ENCODE data around the gene DUXB.

DUXB gene, protein sequence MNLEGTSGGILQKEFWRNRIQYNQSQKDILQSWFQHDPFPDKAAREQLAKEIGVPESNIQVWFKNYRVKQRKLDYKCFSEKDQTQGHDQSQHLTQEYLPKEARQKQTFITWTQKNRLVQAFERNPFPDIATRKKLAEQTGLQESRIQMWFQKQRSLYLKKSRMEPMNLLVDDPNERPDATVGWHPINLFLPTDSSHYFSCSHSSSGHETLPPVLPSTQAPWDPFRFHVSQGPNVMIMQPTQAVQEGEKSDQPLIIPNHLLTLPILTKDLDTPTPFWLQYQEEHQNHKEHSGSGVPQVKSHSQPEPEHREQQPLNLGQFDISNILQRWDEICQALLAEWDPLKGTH

DNA sequence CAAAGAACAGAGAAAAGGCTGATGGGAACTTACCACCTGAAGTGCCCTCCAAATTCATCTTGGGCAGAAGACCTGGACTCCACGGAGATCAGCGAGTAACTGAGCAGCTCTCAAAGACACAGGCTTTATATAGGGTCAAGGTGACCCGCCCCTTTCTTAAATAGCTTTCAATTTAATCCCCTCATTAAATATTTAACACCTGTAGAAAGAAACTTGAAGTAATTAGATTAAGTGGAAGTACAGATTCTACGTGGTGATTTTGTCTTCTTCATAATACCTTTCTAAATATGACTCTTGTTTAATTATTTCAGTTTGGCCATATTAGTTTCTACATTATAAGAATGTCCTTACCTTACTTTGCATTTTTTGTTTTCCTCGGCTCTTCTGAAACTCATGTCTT is at the start of gene DUXB:
DUXB (minus strand) TSS at position 101 of the 400 bp plus-strand sequence; CDS start at position 58, 43 bp downstream.
- DNase-seq (ENCODE audit: insufficient read length, low spot score) (no peak), FAIRE-seq (no peak)

DNA sequence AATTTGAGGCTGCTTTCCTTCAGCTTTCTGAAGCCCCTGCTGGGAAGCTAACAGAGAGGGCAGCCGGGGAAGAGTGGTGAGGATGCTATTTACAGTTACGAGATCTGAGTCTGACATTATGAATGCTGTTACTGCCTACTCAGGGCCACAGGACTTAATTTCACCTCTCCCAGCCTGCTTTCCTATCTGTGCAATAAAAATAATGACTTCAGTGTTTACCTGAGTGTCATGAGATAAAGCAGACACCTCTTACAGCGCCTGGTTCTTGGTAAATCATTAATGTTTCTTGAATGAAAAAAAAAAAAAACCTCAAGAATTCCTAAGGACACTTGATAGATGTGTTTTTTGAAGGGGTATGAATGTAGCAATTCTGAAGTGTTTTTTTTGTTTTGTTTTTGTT is 49.3 kb upstream of the DUXB start:
- no peak for FAIRE-seq
- DNase-seq (ENCODE audit: insufficient read length, low spot score) = no peak

DNA sequence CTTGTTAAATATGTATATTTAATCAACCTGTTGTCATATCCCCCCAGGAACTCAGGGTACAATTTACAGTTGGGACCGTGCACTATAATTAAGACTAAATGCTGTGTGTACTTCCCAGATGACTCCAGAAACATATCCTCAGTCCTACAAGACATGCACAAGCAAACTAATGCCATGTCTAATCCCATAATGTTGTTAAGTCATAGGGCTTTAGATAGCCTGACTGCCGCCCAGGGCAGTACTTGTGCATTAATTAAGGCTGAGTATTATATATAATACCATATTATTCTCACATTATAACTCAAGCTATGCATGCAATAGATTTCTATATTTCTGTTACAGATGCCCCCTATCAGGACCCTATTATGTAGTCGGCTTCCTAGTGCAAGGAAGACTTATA is 45.1 kb upstream of the DUXB start:
- DNase-seq (ENCODE audit: insufficient read length, low spot score) (no peak), FAIRE-seq (no peak)

DNA sequence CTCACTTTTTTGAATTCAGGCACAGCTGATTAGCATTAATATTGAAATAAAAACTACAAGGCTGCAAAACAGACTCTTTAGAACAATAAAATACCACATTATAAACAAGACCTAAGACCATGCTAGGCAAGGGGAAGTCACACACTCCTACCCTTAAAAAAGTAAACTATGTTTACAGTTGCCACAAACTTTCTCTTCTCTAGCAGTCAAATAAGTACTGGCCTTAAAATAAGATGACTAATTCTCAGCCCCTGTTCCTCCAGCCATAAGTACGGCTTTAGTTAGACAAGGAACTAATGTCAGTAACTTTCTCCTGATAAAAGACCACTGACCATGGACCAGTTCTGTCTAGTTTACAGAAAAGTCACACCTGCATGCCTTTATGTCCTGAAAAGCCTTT is 44.6 kb upstream of the DUXB start:
- DNase-seq (ENCODE audit: insufficient read length, low spot score) (no peak), FAIRE-seq (no peak)

DNA sequence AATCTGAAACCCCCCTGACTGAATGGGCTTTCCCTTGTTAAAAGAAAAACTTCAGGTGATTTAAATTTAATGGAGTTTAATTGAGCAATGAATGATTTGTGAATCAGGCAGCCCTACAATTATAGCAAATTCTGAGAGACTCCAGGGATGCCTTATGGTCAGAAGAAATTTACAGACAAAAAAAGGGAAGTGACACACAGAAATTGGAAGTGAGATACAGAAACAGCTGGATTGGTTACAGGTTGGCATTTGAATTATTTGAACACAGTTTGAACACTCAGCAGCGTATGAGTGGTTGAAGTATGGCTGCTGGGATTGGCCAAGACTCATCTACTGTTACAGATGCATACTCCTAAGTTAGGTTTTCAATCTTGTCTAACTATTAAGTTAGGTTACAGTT is 44.0 kb upstream of the DUXB start:
- DNase-seq (ENCODE audit: insufficient read length, low spot score) (no peak), FAIRE-seq (no peak)

DNA sequence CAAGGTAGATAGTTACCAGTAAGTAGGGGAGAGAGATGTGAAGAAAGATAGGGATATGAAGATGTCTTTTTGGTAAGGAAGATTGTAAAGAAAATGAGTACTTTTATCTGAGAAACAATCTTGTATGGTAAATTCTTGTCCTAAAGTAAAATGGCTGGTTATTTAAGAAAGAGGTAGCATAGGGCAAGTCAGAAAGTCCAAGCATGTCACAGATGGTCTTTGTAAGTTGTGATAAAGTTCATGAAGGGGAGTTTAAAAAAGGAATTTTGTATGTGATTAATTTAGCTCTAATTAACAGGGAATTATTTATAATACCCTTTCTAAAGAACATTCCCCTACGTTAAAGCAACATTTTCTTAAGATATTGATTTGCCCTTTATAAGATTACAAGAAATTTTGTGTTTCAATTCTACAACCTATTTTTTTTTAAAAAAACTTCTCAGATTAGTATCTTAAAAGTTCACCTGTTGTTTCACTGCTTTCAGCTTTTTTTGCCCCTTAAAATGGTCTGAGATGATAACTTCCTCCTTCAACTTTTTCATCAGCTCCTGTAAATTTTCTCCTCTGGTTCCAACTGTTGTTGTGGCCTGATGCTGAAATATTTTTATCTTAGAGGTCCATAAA is 41.3 kb upstream of the DUXB start:
- no peak for DNase-seq (ENCODE audit: insufficient read length, low spot score)
- no peak for FAIRE-seq

DNA sequence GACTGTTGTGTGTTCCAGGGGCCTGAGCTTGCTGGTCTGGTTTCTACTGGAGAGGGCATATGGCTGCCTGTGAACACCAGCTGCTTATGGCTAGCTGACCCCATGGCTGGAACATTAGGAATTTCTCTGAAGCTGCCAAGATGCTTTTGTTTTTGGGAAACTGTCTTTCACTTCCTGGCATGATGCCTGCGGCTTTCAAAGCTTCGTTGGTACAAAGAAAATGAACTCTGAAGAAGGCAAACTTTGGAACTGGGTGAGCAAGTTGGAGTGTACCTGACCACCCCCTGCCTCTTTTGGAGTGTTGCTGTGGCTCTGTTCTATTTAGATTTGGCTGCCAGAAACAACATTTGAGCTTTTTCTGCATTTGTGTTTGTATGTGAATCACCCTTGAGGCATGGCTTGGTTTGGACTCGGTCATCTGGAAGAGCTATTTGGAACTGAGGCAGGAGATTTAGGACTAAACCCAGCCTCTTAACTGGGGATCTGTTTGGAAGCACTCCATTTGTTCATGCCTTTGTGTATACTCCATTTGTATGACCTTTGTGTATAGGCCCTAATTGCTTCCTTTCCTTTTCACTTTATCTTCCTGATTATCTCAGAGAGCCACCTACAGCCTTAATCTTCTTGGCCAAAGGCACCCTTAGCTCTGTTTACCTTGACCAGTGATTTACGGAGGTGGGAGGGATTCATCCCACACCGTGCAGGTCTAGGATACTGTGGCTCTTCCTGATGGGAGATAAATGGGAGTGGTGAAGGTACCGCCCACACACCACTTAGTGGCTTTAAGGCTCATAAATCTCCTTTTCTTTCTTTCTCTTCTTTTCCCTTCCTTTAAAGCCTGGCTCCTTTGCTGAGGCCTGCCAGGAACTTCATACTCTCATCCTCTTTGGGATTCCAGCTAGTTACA is 32.3 kb upstream of the DUXB start:
- no peak for DNase-seq (ENCODE audit: insufficient read length, low spot score)
- FAIRE-seq = peak; percentile 38

DNA sequence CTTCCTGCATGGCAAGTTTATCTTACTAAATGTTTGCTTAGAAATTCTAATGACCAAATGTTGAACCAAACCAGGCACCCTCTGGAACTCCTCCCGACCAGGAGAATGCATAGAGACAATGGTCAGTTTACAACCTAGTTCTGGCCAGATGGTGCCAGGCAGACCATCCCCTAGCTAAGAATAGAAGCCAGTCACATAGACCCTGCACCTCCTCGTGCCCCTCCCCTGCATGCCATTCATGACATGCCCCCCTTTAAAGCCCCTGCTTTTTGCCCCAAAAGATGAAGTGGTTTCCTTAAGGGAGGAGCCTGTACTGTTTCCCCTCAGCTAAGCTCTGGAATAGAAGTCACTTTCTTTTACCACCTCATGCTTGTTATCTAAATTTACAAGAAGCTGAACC is 31.6 kb upstream of the DUXB start:
- FAIRE-seq = no peak

DNA sequence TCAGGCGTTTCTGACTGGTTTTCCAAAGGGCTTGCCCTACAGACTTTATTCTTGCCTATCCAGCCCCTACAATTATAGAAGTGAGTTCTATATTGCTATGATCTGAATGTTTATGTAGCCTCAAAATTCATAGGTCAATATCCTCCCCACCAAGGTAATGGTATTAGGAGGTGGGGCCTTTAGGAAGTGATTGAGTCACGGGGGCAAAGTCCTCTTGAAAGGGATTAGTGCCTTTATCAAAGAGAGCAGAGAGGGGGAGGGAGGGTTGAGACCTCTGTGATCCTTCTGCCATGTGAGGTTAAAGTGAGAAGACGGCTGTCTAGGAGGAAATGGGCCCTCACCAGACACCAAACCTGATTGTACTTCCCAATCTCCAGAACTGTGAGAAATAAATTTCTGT is 26.0 kb upstream of the DUXB start:
- DNase-seq (ENCODE audit: insufficient read length, low spot score) = no peak
- FAIRE-seq = no peak

More for the DNA sequence above, 31.6 kb upstream of the DUXB start:
- DNase-seq (ENCODE audit: insufficient read length, low spot score) = no peak

DNA sequence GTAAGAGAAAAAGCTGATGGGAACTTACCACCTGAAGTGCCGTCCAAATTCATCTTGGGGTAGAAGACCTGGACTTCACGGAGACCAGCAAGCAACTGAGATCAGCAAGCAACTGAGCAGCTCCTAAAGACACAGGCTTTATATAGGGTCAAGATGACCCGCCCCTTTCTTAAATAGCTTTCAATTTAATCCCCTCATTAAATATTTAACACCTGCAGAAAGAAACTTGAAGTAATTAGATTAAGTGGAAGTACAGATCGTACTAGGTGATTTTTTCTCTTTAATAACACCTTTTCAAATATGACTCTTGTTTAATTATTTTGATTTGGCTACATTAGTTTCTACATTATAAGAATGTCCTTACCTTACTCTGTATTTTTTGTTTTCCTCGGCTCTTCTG is 25.1 kb upstream of the DUXB start, which contains the start of gene CPHXL:
CPHXL (minus strand) TSS at position 101 of the 400 bp plus-strand sequence; CDS start at position 53, 48 bp downstream.
- FAIRE-seq (no peak), DNase-seq (ENCODE audit: insufficient read length, low spot score) (no peak)

DNA sequence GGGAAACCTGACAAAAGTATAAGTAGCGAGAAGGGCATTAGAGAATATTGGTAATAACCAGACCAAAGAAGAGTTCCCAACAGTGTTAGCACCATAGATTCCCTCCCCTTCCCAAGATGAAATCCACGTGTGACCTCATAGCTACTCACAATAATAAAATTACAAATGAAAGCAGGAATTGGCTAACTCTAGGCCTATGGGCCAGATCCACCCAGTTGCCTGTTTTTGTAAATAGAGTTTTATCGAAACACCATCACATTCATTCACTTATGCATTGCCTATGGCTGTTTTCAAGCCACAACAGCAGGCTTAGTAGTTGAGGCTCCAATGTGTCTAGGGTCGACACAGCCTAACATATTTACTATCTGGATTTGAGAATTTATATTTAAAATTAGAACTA is 17.2 kb upstream of the DUXB start:
- FAIRE-seq = no peak
- DNase-seq (ENCODE audit: insufficient read length, low spot score) = no peak

DNA sequence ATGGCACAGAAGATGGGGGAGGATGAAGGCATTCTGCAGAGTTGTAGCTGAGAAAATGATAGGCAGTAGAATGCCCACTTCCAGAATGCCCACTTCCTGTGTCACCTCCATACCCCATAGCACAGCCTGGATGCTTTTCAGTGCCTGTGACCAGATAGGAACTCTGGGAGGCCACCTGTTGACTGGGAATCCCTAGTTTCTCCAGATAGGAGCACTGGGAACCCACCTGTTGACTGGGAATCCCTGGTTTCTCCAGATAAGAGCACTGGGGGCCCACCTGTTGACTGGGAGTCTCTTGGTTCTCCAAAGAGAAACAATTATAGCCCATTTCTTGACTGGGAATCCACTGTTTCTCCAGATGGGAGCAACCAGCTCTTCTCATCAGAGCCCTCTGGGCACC is 13.4 kb upstream of the DUXB start:
- FAIRE-seq (no peak), DNase-seq (ENCODE audit: insufficient read length, low spot score) (no peak)

DNA sequence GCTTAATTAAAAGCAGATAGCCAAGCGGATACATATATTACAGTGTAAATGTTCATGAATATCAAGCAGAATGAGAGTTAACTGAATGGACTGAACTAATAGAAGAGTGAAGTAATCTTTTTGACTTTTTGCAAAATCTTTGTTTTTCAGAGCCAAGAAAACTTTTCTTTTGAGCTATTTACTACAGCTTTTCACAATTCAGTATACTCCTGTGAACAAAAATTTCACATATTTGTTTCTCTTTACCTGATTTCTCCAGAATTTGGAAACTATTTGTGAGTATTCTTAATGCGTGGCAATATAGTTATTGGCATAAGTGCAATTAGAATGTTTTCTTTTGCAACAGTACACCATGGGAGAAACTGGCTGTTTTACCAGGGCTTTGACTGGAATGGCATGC is 9.1 kb upstream of the DUXB start:
- FAIRE-seq (no peak), DNase-seq (ENCODE audit: insufficient read length, low spot score) (no peak)

DNA sequence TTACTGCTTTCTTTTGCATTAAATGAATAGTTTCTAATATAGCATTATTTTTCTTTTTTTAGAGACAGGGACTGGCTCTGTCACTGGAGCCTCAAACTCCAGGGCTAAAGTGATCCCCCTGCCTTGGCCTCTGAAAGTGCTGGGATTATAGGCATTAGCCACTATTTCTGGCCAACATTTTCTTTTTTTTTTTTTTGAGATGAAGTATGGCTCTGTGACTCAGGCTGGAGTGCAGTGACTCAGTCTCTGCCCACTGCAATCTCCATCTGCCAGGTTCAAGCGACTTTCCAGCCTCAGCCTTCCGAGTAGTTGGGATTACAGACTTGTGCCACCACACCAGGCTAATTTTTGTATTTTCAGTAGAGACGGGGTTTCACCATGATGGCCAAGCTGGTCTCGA is 2.0 kb upstream of the DUXB start:
- no peak for FAIRE-seq
- no peak for DNase-seq (ENCODE audit: insufficient read length, low spot score)

DNA sequence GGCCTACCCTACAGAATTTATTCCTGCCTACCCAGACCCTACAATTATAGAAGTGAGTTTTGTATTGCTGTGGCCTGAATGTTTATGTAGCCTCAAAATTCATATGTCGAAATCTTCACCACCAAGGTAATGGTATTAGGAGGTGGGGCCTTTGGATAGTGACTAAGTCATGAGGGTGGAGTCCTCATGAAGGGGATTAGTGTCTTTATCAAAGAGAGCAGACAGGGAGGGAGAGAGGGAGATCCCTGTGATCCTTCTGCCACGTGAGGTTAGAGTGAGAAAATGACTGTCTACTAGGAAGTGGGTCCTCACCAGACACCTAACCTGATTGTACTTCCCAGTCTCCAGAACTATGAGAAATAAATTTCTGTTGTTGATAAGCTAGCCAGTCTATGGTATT is 981 bp upstream of the DUXB start:
- FAIRE-seq = no peak
- DNase-seq (ENCODE audit: insufficient read length, low spot score) = no peak

DNA sequence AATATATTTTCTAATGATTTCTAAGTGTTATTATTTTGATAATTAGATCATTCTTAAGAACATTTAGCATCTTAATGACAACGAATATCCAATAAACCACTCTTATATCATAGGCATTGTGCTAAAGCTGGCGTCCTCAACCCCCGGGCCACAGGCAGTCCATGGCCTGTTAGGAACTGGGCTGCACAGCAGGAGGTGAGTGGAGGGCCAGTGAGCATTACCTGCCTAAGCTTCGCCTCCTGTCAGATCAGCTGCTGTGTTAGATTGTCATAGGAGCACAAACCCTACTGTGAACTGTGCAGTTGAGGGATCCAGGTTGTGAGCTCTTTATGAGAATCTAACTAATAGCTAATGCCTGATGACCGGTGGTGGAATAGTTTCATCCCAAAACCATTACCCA is 3.7 kb downstream of the DUXB start:
- no peak for FAIRE-seq
- no peak for DNase-seq (ENCODE audit: insufficient read length, low spot score)

DNA sequence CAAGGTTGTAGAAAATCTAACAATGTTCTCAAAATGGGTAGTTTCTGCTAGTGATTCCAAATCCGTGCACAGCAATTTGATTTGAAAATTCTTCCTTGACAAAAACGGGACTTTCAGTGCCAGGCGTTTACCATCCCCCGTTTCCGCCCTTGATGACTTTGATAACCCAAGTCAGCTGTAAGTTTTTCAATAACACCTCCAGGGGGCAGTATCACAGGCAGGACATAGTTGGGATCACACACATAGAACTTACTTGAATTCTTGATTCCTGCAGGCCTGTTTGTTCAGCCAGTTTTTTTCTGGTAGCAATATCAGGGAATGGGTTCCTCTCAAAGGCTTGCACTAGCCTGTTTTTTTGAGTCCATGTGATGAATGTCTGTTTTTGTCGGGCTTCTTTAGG is 5.6 kb downstream of the DUXB start:
- FAIRE-seq (no peak), DNase-seq (ENCODE audit: insufficient read length, low spot score) (no peak)

DNA sequence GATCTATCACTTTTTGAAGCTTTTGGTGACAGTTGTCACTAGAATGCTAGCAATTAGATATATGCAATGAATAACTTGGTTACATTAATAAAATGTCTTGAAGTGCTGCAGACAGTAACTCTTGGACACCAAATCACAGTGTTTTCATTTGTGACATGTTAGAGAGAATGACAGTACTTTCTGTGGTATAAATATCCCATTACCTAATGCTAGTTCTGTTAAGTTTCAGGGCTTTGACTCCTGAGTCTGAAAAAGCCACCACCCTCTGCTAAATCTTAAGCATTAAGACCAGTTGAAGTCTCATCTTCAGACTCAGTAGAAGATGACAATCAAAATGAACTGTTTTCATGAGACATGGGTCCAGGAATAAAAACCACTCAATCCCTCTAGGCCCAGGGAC is 13.9 kb downstream of the DUXB start:
- FAIRE-seq = no peak
- DNase-seq (ENCODE audit: insufficient read length, low spot score) = no peak

DNA sequence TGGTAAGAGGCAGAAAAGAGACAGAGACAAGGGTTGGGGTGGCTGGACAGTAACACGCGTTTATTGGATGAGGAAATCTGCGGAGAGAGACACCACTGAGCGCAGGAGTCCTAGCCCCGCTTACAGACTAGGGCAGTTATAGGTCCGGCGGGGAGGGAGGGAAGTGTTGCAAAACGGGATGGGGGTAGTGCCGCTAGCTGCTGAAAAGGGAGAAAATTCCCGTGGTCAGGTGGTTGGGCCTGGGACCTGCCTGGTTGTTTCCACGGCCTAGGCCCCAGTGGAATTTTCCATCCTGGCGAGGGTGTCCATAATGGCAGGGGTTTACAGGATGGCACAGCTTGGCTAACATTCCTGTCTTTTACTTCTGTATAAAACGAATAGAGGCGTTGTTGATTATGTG is 19.0 kb downstream of the DUXB start:
- no peak for DNase-seq (ENCODE audit: insufficient read length, low spot score)
- no peak for FAIRE-seq

DNA sequence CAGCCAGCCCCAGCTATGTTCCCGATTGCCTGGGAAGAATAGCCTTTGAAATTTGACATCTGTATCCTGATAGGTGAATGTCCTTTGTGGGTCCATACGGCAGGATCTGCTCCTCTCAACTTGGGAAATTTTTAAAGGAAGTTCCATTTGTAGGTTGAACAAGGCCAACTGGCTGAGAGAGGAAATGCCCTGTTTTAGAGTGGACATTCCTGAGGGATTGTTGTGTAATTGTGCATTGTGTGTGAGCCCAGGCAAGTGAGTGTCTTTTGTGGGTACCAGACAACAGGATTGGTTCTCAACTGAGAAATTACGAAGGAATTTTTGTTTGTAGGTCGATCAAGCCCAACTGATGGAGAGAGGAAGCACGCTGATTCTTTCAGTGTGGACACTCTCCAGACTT is 21.9 kb downstream of the DUXB start:
- no peak for FAIRE-seq

DNA sequence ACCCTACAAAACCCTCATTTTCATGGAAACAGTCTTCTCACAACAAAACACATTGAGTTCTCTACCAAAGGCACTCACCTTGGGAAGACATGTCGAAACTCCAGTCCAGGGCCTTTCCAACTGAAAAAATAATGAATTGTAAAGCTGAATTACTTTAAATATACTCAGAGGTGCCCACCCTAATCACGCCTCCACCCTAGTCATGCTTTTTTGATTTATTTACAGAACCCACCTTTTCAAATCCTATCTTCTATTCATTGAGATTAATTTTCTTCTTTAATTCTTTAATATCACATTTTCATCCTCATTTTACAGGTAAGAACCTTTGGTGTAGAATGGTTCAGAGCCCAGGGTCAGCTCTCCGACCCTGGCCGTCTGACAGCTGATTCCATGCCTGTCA is 24.4 kb downstream of the DUXB start, which contains the start of gene CPHXL2:
CPHXL2 (minus strand) TSS at position 101 of the 400 bp plus-strand sequence; CDS start at position 91, 10 bp downstream.
- FAIRE-seq (no peak), DNase-seq (ENCODE audit: insufficient read length, low spot score) (no peak)

More for the DNA sequence above, 21.9 kb downstream of the DUXB start:
- no peak for DNase-seq (ENCODE audit: insufficient read length, low spot score)

All from HTR-8/SVneo (cell line).